Hepatocyte (in vitro differentiated cells): Measurements from ENCODE around the gene CORO7.

Experiments used
- EZH2phosphoT487 ChIP-seq: fragments of 200-600 bp; sonication (generic); IDR thresholded peaks from one replicate; pipeline ENCODE4 v1.6.1; 2018; ENCODE audit warnings: antibody characterized with exemption, mild to moderate bottlenecking, low read depth, moderate library complexity; ENCODE audit not compliant: unreplicated experiment, severe bottlenecking
- TF ChIP-seq, protein P1 (sequence below): fragments of 200-600 bp; sonication (generic); IDR thresholded peaks from 2 replicates; pipeline ENCODE4 v1.5.1; 2016; ENCODE audit warnings: antibody characterized with exemption, mild to moderate bottlenecking; ENCODE audit not compliant: poor library complexity

DNA sequence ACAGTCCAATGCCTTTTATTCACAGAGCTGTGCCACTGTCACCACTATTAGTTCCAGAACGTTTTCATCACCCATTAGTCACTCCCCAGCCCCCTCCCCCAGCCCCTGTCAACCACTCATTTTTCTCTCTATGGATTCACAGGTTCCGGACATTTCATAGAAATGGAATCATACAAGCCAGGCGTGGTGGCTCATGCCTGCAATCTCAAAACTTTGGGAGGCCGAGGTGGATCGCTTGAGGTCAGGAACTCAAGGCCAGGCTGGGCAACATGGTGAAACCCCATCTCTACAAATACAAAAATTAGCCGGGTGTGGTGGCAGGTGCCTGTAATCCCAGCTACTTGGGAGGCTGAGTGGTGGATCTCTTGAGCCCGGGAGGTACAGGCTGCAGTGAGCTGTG is 64.5 kb downstream of the CORO7 start:
- TF ChIP-seq EZH2phosphoT487, result no peak
- TF ChIP-seq, protein P1, sequence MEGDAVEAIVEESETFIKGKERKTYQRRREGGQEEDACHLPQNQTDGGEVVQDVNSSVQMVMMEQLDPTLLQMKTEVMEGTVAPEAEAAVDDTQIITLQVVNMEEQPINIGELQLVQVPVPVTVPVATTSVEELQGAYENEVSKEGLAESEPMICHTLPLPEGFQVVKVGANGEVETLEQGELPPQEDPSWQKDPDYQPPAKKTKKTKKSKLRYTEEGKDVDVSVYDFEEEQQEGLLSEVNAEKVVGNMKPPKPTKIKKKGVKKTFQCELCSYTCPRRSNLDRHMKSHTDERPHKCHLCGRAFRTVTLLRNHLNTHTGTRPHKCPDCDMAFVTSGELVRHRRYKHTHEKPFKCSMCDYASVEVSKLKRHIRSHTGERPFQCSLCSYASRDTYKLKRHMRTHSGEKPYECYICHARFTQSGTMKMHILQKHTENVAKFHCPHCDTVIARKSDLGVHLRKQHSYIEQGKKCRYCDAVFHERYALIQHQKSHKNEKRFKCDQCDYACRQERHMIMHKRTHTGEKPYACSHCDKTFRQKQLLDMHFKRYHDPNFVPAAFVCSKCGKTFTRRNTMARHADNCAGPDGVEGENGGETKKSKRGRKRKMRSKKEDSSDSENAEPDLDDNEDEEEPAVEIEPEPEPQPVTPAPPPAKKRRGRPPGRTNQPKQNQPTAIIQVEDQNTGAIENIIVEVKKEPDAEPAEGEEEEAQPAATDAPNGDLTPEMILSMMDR, result no peak
